Pons (tissue), 1 donor: ENCODE results near the gene MEX3D.

ENCODE experiments used
- DNase-seq: peaks from one replicate; pipeline ENCODE4 v3.0.0-alpha.2; 2016; ENCODE audit warnings: low spot score

Gene MEX3D

DNA sequence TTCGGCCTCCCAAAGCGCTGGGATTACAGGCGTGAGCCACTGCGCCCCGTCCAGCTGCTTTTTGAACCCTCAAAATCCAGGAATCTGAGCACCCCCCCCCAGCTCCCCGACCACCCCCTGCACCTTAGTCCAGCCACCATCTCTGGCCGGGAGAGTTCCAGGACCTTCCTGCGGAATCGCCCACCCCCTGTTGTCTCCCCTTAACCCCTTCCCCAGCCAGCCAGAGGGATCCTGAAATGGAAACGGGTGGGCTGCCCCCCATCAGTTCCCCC lies 25.3 kb upstream of the MEX3D start:
- no peak for DNase-seq

DNA sequence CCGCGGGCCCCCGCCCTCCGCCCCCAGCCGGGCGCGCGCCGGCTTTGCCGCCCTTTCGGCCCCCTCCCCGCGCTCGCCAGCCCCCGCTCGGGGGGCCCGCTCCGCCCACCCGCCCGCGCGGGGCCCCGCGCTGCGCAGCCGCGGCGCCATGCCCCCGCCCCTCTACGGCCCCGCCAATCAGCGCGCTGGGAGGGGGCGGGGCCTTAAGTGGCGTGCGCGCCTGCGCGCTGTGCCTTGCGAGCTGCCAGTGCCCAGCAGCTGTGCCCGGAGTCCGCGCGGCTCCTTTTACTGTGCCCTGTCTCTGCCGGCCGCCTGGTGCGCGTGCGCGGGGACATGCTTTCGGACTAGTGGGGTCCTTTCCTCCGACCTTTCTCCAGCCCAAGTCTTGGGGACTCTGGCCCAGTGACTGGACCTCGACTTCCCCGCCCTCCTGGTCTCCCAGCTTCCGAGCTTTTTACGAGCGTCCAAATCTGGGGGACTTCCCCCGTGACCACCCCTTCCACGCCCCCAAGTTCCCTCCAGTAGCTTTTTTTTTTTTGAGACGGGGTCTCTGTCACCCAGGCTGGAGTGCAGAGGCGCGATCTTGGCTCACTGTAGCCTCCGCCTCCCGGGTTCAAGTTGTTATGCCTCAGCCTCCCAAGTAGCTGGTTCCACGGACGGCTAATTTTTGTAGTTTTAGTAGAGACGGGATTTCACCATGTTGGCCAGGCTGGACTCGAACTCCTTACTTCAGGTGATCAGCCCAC lies 24.8 kb upstream of the MEX3D start, which contains the start of gene MBD3:
Gene MBD3, minus strand, starts transcription at position 111 of the 746 bp plus-strand sequence. CDS start 234 bp downstream, outside the sequence.
- DNase-seq, result peak; percentile 93

- DNase-seq, result peak; percentile 71
These were observed 24.1 kb upstream of the MEX3D start for GRCh38 chr19:1592024-1592754.

GRCh38 chr19:1591421-1592023 lies 23.4 kb upstream of the MEX3D start:
- no peak for DNase-seq

DNA sequence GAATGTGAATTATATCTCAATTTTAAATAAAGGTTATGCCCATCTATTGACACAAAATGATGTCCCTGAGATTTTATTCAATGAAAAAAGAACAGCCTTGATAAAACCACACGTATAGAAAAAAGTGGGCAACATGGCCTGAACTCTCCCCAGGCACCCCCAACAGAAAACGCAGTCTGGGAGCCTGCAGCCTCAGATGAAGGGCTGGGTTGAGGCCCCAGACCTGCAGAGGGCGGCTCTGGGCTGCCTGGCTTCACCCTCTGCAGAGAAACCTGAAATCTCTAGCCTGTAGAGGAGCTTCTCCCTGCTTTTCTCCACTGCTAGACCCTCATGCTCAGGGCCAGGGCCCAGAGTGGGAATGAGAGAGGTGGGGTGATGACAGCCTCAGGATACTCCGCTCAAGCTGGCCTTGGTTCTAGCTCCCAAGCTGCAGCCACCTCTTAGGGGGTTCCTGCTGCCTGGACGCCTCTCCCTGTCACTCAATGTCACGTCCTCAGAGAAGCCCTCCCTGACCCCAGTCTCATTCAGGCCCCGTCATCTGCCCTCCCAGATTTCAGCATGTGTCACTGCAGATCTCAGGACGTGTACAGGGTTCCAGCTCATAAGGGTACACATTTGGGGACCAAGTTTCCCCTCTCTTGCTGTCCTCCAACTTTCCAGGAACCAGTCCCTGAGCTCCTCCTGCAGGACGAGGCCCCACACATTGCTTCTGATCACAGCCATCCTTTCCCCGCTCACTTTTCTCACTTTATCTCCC lies 22.7 kb upstream of the MEX3D start:
- DNase-seq, result no peak

DNA sequence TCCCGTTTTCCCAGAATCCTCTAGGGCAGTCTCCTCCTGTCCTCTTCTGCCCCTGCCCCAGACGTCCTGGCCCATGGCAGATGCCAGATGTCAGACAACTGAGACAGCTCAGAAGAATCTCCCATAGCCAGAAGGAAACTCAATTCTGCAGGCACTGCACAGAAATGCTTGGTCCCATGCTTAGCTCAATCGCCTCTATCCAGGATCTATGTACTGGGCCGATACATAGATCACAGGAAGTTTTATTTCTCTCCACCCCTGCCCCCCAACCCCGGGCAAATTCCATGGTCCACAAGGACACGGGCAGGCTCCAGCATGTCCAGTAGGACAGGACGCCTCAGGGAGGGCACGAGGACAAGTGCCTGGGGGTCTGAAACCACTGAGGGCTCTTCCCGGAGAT lies 19.7 kb upstream of the MEX3D start:
- no peak for DNase-seq

GRCh38 chr19:1585243-1585580 lies 17.1 kb upstream of the MEX3D start:
- no peak for DNase-seq

- no peak for DNase-seq
These were observed 16.5 kb upstream of the MEX3D start for GRCh38 chr19:1584500-1585242.

DNA sequence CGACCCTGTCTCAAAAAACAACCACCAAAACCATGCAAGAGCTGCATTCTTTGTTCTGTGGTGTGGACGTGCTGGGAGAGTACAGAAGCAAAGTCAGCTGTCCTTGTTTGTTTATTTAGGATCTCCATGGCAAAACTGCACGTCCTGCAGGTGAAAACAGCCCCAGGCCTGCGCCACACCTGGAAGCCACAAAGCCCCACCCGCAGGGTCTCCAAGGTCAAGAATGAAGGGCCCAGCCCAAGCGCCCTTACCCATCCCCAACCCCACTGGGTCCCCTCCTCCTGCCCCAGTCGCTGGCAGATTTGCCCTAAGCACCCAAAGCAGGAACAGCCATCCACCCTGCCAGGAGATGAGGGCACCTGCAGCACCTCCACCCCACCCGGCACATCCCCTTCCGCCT lies 14.1 kb upstream of the MEX3D start:
- DNase-seq, result no peak

GRCh38 chr19:1580957-1581356 lies 12.8 kb upstream of the MEX3D start:
- no peak for DNase-seq

- DNase-seq, result no peak
These were observed 12.3 kb upstream of the MEX3D start for GRCh38 chr19:1580382-1580781.

GRCh38 chr19:1579222-1579621 lies 11.1 kb upstream of the MEX3D start:
- DNase-seq, result no peak

- DNase-seq, result no peak
These were observed 9.9 kb upstream of the MEX3D start for GRCh38 chr19:1577929-1578618.

DNA sequence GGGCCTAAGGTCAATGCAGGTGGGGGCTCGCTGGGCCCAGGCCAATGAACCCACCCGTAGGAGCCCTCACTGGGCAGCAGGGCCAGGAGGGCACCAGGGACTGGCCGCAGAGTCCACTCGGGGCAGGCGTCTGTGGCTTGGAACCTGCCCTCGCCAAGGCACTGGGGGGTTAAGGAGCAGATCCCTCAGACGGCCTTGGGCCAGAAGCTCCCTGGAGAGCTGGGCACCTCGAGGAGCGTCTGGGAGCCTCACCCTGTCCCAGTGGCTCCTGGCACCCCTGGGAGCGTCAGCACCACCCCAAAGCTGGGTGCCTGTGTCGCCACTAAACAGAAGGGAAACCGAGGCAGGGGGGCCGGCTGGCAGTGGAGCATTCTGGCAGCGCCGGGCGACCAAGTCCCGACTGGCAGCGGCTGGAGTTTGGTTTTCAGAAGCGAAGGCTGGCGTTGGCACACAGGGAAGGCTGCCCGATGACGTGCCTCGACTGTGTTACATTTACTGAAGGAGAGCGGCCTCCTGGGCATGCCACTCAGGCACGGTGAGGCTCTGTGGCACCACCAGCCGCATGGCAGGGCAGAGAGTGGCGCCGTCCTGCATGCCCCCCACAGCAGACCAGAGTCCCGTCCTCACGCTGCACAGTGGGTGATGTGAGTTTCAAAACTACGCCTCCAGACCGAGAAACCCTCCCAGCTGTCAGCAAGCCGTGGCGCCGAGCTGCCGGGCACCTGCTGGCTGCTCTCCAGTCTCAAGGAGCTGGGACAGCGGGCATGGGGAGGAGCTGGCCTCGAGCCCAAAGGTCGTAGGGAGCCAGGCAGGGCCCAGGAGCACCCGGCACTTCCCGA lies 9.2 kb upstream of the MEX3D start:
- no peak for DNase-seq

DNA sequence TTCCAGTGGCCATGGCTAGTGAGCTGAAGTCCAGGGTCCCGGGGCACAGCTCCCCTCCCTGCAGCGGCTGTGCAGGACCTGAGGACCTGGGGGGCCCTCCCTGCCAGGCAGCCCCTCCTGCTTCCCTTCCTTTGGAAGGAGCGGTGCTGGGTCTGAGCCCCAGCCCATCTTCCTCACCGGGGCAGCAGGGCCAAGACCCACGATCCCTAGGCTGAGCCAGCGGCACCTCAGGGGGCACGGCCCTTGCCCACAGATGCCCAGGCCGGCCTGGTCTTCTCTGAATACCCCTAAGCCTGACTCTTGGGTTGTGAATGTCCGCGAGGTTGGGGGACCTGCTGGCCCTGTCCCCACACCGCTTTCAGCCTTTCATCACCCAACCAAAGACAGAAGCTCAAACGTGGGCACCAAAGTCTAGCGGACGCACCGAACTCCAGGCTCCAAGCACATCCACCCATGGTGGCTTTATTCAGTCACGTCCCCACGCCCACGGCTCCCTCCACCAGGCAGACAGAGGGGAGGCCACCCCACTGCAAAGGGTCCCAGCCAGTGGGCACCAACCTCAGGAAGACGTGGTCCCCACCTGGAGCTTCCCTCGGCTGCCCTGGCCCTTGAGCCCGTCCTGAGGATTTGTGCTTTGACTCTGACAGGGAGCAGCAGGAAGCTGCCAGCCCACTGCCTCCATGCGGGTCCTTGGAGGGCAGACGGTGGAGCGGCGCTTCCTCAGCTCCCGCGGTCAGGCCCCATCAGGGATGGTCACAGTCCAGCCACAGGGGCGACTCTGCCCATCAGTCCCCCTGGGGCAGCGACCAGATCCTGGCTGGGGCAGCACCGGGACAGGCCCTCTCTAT lies 8.3 kb upstream of the MEX3D start:
- DNase-seq, result no peak

DNA sequence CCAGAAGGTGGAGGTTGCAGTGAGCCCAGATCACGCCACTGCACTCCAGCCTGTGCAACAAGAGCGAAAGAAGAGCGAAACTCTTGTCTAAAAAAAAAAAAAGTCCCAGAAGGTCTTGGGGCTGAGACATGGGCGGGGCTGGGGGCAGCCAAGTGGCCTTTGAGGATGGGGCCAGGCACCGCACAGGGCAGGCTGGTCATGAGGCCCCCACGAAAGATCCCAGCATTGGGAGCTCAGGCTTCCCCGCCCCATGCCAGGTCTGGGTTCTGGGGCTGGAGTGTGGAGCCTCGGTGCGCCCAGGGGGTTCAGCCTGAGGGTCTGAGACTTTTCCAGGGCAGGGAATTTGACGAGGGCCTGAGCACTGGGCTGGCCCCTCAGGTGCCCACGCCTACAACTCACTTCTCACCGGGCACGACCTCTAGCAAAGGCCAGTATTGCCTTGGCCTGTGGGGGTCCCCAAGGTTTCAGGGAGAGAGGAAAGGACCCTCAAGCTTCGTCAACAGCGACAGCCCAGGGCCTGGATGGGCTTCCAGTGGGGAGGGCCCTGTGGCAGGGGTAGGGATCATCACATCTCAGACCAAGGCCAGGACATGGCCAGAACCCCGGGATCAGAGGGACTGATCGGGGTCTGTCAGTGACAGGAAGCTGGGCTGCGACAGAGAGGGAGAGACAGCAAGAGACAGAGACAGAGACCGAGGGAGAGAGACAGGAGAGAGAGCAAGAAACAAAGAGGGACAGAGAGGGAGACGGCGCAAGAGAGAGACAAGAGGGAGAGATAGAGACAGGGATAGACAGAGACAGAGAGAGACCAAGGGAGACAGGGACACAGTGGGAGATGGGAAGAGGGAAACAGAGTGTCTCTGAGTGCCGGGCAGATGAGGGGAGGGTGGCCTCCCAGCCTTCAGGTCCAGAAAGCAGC lies 7.5 kb upstream of the MEX3D start:
- no peak for DNase-seq

DNA sequence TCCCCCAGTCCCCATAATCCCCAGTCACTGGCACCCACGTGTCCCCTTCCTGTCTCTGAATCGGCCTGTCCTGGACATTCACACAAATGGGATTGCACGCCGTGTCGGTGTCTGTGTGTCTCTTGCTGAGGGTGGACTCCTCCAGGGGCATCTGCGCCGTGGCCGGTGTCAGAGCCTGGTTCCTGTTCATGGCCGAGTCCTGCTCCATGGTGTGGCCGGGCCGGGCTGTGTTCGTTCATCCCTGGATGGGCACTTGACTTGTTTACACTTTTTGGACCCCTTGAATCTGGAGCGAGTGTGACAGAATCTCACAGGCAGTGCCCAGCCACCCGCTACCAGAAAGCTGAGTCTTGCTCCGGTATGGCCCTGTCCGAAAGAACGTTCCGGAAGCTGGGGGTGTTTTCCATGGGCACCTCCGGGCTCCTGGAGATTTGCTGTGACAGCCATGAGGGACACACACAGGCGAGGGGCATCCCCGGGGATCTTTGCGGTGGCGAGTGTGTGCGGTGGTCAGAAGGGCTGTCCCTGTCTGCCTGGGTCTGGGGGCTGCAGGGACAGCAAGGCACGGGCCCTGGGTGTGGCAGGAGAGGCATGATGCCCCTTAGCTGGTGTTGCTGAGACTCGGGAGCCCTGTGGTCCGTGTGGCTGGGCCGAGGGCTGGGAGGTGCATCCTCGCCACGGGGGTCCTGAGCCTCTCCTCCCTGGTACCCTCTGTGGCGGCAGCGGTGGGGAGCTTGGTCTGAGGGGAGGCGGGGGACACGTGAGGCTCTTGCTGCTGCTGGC lies 6.4 kb upstream of the MEX3D start:
- no peak for DNase-seq

- DNase-seq, result no peak
These were observed 4.7 kb upstream of the MEX3D start for GRCh38 chr19:1572795-1573194.
